ENCODE data around the gene CTNND1. TPM values are rescaled to one million over a fixed set of nuclear protein-coding genes. Genes with fewer than 3 reads are reported as not detected.

The CTNND1 gene
- total RNA-seq, 1 donor from 2014 or later = 69.5 TPM

- intact Hi-C loops (cut with DNase I) = no loop called here
- H3K9me3 ChIP-seq = no peaks in the 10 kb centered on the region
- peak overlapping the region in 1 of 2 donors; percentile 6 for H3K4me3 ChIP-seq
- no peak for DNase-seq (ENCODE audit: low spot score in 2 of 2)
- no peaks in the 10 kb centered on the region for H3K27me3 ChIP-seq
- peaks cover 7 to 61% of the 10 kb centered on the region in 2 donors for H3K4me1 ChIP-seq
- no peak overlapping the region for H3K27ac ChIP-seq
- TF ChIP-seq CTCF (IDR thresholded peaks at IDR 0.05) = no peak
- no peaks in the 10 kb centered on the region for H3K36me3 ChIP-seq
Measured at GRCh38 chr11:57772562-57772961, 11.0 kb downstream of the CTNND1 start.

- H3K4me1 ChIP-seq = peaks cover 12 to 67% of the 10 kb centered on the region in 2 donors
- intact Hi-C loops (cut with DNase I) = no loop called here
- DNase-seq (ENCODE audit: low spot score in 2 of 2) = no peak
- H3K36me3 ChIP-seq = no peaks in the 10 kb centered on the region
- no peaks in the 10 kb centered on the region for H3K9me3 ChIP-seq
- no peak overlapping the region for H3K27ac ChIP-seq
- H3K27me3 ChIP-seq = no peaks in the 10 kb centered on the region
- H3K4me3 ChIP-seq = no peak overlapping the region
- no peak for TF ChIP-seq CTCF (IDR thresholded peaks at IDR 0.05)
Measured at GRCh38 chr11:57773026-57773598, 11.5 kb downstream of the CTNND1 start.

GRCh38 chr11:57775491-57775890 is 13.9 kb downstream of the CTNND1 start:
- Histone ChIP-seq H3K4me3 (peak overlapping the region; percentile 14 to 17), H3K4me1 (peaks cover 14 to 76% of the 10 kb centered on the region in 2 donors), H3K27me3 (no peaks in the 10 kb centered on the region), H3K36me3 (no peaks in the 10 kb centered on the region), H3K9me3 (no peaks in the 10 kb centered on the region), H3K27ac (peak overlapping the region; percentile 86 to 87)
- TF ChIP-seq CTCF (IDR thresholded peaks at IDR 0.05) = no peak
- no peak for DNase-seq (ENCODE audit: low spot score in 2 of 2)
- intact Hi-C loops (cut with DNase I) = no loop called here

- TF ChIP-seq CTCF (IDR thresholded peaks at IDR 0.05) = no peak
- H3K27ac ChIP-seq = peak overlapping the region; percentile 86 to 87
- H3K4me1 ChIP-seq = peaks cover 14 to 74% of the 10 kb centered on the region in 2 donors
- DNase-seq (ENCODE audit: low spot score in 2 of 2) = no peak
- peak overlapping the region; percentile 14 to 17 for H3K4me3 ChIP-seq
- H3K36me3 ChIP-seq = no peaks in the 10 kb centered on the region
- no peaks in the 10 kb centered on the region for H3K27me3 ChIP-seq
- H3K9me3 ChIP-seq = no peaks in the 10 kb centered on the region
- intact Hi-C loops (cut with DNase I) = no loop called here
Measured at GRCh38 chr11:57776031-57776521, 14.5 kb downstream of the CTNND1 start.

GRCh38 chr11:57776577-57777210 is 15.1 kb downstream of the CTNND1 start:
- Histone ChIP-seq H3K9me3 (no peaks in the 10 kb centered on the region), H3K4me3 (peak overlapping the region in 1 of 2 donors; percentile 17), H3K4me1 (peaks cover 14 to 78% of the 10 kb centered on the region in 2 donors), H3K36me3 (no peaks in the 10 kb centered on the region), H3K27ac (peak overlapping the region; percentile 86 to 87), H3K27me3 (no peaks in the 10 kb centered on the region)
- no peak for TF ChIP-seq CTCF (IDR thresholded peaks at IDR 0.05)
- no peak for DNase-seq (ENCODE audit: low spot score in 2 of 2)
- intact Hi-C loops (cut with DNase I) = no loop called here
